22Rv1 (cell line): ENCODE measurements around the gene TNS3.
"Not testable (repeated sequence)": the region's sequence is repeated elsewhere in the genome, so short reads cannot be mapped to it uniquely, and the experiment has no call there.

ENCODE experiments used
- H3K27ac ChIP-seq: fragments of 450-650 bp; 2 replicates; pipeline ENCODE4 v1.5.1; 2017
- ZFX ChIP-seq: fragments of 450-650 bp; IDR thresholded peaks from 2 replicates; pipeline ENCODE4 v1.6.1; 2017; ENCODE audit warnings: antibody characterized with exemption, borderline replicate concordance
- TF ChIP-seq, protein P1 (sequence below): fragments of 450-650 bp; IDR thresholded peaks from 2 replicates; pipeline ENCODE4 v1.5.1; 2017; ENCODE audit warnings: mild to moderate bottlenecking

TNS3 gene

DNA sequence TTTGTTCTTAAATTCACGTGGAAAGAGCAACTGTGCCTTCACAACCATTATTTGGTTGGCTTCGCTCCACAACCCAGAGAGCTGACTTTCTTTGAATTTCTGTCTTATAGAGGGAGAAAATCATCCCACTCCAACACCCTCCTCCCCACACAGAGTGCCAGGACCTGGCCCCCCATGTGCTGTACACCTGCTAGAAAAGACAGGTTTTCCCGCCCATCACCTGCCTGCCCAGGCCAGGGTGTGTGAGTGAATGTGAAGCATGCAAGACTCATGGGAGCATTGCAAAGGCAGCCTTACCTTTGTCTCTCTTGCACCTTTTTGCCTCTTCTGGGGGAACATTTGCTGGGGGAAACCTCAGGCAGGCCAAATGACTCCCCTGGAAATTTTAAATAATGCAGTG lies 319.0 kb downstream of the TNS3 start:
- no peak overlapping the region for H3K27ac ChIP-seq
- TF ChIP-seq, protein P1, sequence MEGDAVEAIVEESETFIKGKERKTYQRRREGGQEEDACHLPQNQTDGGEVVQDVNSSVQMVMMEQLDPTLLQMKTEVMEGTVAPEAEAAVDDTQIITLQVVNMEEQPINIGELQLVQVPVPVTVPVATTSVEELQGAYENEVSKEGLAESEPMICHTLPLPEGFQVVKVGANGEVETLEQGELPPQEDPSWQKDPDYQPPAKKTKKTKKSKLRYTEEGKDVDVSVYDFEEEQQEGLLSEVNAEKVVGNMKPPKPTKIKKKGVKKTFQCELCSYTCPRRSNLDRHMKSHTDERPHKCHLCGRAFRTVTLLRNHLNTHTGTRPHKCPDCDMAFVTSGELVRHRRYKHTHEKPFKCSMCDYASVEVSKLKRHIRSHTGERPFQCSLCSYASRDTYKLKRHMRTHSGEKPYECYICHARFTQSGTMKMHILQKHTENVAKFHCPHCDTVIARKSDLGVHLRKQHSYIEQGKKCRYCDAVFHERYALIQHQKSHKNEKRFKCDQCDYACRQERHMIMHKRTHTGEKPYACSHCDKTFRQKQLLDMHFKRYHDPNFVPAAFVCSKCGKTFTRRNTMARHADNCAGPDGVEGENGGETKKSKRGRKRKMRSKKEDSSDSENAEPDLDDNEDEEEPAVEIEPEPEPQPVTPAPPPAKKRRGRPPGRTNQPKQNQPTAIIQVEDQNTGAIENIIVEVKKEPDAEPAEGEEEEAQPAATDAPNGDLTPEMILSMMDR = no peak
- no peak for TF ChIP-seq ZFX

DNA sequence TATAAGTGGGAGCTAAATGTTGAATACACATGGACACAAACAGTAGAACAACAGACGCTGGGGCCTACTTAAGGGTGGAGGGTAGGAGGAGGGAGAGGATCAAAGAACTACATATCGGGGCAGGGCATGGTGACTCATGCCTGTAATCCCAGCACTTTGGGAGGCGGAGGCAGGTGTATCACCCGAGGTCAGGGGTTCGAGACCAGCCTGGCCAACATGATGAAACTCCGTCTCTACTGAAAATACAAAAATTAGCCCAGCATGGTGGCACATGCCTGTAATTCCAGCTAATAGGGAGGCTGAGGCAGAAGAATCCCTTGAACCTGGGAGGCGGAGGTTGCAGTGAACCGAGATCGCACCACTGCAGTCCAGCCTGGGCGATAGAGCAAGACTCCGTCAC lies 319.8 kb downstream of the TNS3 start:
- H3K27ac ChIP-seq = not testable (repeated sequence)

DNA sequence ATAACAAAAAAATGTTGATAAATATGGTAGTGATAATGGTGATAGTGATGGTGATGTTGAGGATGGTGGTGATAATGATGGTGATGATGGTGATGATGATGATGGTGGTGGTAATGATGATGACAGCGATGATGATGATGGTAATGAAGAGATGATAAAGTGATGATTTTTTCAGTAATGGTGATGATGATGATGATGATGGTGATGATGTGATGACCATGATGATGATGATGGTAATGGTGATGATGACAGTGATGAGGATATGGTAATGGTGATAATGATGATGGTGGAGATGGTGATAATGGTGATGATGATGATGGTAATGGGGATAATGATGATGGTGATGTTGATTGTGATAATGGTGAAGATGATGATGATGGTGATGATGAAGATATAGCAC lies 321.6 kb downstream of the TNS3 start:
- TF ChIP-seq, protein P1 = no peak
- no peak for TF ChIP-seq ZFX
- H3K27ac ChIP-seq = no peak overlapping the region

DNA sequence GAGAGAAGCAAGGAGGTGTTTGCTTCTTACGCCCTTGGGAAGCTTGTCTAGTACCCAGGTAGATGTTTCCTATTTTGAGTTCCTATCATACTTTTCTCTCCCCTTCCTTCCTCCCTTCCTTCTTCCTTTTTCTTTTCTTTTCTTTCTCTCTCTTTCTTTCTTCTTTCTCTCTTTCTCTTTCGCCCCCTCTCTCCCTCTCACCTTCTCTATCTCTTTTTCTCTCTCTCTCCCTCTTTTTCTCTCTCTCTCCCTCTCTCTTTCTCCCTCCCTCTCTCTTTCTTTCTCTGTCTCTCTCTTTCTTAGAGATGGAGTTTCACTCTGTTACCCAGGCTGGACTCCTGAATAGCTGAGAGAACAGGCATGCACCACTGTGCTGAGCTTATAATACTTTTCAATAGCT lies 322.2 kb downstream of the TNS3 start:
- H3K27ac ChIP-seq = no peak overlapping the region
- TF ChIP-seq, protein P1 = no peak
- no peak for TF ChIP-seq ZFX

DNA sequence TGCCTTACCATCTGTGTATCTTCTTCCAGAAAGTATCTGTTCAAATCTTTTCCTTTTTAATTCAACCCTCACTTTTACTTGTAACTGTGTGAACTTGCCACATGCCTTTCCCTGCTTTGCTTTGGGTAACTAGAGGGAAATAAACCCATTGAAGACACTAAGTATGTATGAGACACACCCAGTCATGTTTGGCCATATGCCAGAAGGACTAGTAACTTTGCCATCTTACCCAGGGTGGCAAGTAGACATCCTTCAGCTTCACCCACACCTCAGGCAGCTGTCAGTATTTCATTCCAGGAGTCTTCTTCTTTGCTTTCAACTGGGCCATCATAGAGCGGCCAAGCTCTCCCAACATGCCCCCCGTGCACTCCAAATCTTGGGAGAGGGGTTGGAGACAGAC lies 323.1 kb downstream of the TNS3 start:
- no peak for TF ChIP-seq ZFX
- TF ChIP-seq, protein P1 = no peak
- H3K27ac ChIP-seq = no peak overlapping the region

DNA sequence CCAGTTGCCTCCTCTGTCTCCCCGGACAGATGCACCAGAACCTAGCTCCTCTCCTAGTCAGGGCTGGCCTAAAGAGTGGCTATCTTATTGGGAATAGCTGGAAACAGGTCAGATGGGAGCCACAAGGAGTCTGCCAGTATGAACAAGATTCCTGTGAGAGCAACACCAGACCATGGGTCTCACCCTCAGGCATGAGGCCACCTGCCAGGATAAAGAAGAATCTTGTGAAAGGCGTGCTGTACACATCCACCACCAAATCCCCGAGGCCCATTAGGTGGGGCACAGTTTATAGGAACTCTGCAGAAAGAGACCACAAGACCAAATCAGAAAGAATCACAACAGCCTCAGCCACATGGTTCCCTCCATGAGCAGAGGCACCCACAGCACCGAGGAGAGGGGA lies 325.9 kb downstream of the TNS3 start:
- TF ChIP-seq, protein P1 = no peak
- TF ChIP-seq ZFX = no peak
- H3K27ac ChIP-seq = no peak overlapping the region

DNA sequence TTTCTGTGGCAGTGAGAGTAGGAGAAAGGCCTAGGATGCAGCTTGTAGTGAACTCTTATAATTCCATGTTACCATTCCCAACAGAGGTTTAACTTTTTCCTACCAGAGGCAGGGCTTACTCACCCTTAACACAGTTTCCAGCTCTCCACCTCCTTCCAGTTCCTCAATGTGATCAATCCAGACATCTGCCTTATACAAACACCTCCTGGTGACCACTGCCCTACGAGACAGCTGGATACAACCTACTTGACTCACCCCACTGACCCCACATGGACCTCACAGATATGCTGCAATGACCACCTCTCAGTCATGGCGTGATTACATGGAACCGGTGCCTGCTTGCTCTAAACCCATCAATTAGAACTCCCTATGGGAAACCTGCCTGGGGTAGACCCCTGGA lies 326.5 kb downstream of the TNS3 start:
- TF ChIP-seq, protein P1 = no peak
- TF ChIP-seq ZFX = no peak

DNA sequence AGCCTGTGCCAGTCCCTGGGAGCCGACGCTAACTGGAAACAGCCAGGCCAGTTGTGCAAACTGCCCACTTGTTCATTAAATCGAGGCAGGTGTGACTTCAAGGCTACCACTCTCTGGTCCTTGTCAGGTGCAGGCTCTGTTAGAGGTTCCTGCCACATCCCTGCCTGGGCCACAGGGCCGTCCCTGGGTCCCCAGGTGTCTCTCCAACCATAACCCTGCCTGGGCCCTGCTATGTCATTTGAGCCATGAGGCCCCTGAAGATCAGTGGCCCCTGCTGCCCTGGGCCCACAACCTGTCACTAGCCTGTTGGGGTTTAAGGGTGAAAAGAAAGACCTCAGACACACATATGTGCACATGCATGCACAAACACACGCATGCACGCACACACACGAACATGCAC lies 326.9 kb downstream of the TNS3 start:
- TF ChIP-seq ZFX = no peak
- TF ChIP-seq, protein P1 = no peak
- no peak overlapping the region for H3K27ac ChIP-seq

More for the DNA sequence above, 326.5 kb downstream of the TNS3 start:
- no peak overlapping the region for H3K27ac ChIP-seq
